Measurements from ENCODE around the gene DOC2B. TPM values are rescaled to one million over a fixed set of nuclear protein-coding genes. Genes with fewer than 3 reads are reported as not detected.
A peak's percentile ranks its signal among the peaks of the same experiment; 100 is the strongest.
"Not testable (repeated sequence)": the region's sequence is repeated elsewhere in the genome, so short reads cannot be mapped to it uniquely, and the experiment has no call there.

DOC2B gene
- total RNA-seq, 2 experiments from 2014 or later: 0.06 to 0.08 TPM

DNA sequence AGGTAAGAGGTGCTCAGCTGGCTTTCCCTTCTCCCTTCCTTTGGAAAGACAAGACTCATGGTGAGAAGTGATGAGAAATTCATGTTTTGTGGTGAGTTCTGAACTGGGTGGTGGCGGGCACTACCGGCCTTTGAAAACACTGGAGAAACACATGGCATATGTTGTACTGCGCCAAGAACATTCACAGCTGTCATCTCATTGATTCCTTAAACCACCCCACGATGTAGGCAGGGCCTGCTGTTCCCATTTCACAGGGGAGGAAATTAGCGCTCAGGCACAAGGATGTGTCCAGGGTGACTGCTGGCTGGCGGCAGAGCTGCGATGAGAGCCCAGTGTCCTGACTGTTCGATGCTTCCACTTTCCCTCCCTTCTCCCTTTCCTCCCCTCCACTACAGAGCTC, 1.6 kb upstream of the DOC2B start:
- H3K4me1 Mint-ChIP-seq: peaks cover 16% of the 10 kb centered on the region
- no peaks in the 10 kb centered on the region for H3K36me3 Mint-ChIP-seq
- no peak overlapping the region for H3K4me3 Mint-ChIP-seq

DNA sequence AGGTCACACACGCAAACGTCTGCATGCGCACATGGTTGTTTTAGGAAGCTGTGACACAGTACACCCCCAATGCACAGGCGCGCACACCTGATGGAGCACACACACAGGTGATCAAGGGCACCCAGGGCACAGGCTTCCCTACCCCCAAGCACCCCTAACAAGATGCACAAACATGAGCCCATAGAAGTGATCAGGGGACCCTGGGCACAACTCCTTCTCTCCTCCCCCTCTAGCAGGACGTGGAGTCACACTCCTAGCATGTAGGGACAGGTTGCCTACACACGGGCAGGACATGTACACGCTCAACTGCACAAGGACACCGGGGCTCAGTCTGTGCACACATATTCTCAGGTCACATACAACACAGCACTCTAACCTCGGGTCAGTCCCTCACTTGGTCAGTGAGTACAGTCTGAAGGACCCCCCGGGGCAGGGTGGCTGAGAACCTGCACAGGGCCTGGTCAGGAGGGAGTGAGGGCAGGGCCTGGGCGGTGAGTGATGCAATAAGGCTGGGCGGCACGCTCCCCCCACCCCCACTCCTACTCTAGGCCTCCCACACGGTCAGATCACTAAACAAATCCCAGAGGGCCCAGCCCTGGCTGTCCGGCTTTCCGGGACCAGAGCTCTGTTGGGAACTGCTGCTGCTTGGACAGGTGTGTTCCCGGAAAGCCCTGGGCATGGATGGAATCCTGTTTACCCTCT, 751 bp upstream of the DOC2B start:
- Mint-ChIP-seq H3K27ac (no peak overlapping the region), H3K36me3 (no peaks in the 10 kb centered on the region), H3K27me3 (peaks cover 49% of the 10 kb centered on the region), H3K4me1 (peaks cover 16% of the 10 kb centered on the region), H3K4me3 (peak overlapping the region; percentile 44), H3K9me3 (no peaks in the 10 kb centered on the region)
- DNase-seq: no peak

More for the DNA sequence above, 1.6 kb upstream of the DOC2B start:
- H3K27me3 Mint-ChIP-seq: peaks cover 45% of the 10 kb centered on the region
- no peak for DNase-seq
- no peaks in the 10 kb centered on the region for H3K9me3 Mint-ChIP-seq
- H3K27ac Mint-ChIP-seq: no peak overlapping the region

DNA sequence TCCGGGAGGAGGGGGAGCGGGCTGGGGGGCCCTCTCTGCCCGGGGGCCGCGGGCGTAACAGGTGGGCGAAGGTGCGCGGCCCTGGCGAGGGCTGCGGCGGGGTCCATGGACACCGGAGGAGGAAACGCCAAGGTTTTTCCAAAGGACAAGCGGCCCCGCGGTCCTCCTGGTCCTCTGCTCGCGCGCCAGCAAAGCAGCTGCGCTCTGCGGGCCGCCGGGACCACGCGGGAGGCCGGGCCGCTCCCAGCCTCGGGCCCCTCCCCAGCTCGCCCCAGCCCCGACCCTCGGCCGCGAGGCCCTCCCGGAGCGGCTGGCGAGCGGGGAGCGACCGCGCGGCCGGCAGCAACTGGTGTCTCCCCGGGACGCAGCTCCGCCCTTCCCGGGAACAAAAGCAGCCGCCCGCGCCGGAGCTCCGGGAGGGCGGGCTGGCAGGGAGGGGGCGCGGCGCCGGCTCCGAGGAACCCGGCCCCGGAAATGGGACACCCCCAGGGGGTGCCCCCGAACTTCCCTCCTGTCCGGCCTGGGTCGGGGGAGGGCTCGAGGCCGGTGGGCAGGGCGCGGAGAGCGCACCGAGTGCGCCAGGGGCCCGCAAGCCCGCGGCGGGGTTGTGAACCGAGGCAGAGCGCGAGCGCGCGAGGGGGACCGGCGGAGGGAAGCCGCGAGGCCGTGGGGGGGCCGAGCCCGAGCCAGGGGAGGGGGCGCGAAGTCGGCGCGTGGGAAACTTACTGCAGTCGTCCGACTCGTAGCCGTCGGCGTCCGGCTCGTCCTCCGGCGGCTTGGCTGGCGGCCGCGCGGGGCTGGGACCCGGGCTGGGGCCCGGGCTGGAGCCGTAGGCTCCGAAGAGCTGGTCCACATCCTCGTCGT, 837 bp downstream of the DOC2B start:
- DNase-seq: no peak
- Mint-ChIP-seq H3K4me3 (no peak overlapping the region), H3K9me3 (no peaks in the 10 kb centered on the region), H3K27me3 (peaks cover 52% of the 10 kb centered on the region), H3K4me1 (peaks cover 8% of the 10 kb centered on the region), H3K27ac (no peak overlapping the region), H3K36me3 (no peaks in the 10 kb centered on the region)

DNA sequence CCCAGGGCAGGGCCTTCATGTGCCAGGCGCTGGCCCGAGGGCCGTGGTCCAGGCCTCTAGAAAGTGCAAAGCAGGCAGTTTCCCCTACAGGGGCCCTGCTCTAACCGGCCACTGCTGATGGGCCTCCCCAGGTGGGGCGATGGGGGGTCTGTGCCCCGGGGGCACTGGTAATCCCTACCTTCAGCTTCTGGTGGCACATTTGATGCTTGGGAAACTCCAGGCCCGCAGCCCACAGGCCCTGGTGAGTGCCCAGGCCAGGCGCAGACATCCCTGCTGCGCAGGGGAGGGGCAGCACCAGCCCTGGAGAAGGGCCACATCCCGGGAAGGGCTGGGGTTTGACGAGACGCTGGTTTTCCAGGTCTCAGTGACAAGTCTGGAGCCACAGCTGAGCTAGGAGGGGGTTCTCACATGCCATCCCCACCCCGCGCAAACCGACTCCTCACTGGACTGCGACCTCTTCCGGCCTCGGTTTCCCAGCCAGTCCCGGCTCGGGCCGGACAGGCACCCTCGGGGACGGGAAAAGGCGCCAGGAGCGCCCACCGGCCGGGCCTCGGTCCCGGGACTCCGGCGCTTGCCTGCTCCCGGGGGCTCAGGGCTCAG, 1.6 kb downstream of the DOC2B start:
- DNase-seq: no peak
- peaks cover 47% of the 10 kb centered on the region for H3K27me3 Mint-ChIP-seq
- H3K36me3 Mint-ChIP-seq: no peaks in the 10 kb centered on the region
- no peaks in the 10 kb centered on the region for H3K9me3 Mint-ChIP-seq
- H3K27ac Mint-ChIP-seq: no peak overlapping the region
- peaks cover 2% of the 10 kb centered on the region for H3K4me1 Mint-ChIP-seq
- no peak overlapping the region for H3K4me3 Mint-ChIP-seq

DNA sequence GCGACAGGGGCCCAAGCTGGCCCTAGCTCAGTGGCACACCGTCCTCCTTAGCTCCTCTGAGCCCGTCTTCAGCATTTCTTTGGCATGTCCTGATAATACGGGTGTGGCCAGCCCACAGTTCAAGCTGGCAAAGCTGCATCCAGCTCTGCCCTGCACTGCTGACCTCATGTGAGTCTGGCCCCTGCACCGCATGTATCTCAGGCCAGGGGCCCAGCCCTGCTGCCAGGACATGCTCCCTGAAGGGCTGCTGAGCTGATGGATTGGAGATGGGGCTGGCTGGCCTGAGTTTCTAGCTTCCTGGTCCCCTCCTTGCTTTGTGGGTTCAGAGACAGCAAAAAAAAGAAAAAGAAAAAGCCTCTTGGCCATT, 2.4 kb downstream of the DOC2B start:
- Mint-ChIP-seq H3K27me3 (peaks cover 44% of the 10 kb centered on the region), H3K27ac (no peak overlapping the region), H3K4me1 (no peaks in the 10 kb centered on the region), H3K4me3 (no peak overlapping the region), H3K9me3 (no peaks in the 10 kb centered on the region), H3K36me3 (no peaks in the 10 kb centered on the region)
- no peak for DNase-seq

DNA sequence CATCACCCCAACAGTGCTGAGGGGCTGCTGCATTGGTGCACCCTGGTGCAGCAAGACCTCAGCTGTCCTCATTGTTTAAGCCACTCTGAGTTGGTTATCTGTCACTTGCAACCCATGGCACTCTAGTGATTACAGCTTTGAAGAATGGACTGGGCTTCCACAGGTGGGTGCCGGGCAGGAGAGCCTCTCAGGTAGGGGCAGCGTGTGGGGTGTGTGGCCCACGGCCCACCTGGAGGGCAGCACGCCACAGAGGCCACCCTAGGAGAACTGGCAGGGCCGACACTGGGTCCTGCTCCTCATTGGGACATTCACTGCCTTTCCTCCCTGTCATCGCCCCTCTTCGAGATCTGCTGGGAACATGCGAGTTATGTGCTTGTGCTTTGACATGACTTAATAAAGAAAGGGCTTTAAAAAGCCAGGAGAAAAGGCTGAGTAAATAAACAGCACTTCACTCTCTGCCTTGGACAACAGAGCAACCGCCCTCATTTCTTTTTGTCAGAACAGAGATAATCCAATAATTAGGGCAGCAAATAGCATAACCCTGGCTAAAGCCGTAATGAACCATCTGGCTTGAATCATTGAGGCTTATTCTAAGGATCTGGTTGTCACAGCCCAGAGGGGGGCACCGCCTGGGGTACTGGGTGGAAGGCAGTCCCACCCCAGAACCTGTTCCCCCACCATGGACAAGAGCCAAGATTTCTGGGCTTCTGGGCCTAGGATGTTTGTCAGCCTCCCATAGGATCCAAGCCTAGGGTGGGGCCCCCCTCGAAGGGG, 3.0 kb downstream of the DOC2B start:
- no peak for DNase-seq
- H3K4me3 Mint-ChIP-seq: no peak overlapping the region
- H3K4me1 Mint-ChIP-seq: no peaks in the 10 kb centered on the region
- H3K36me3 Mint-ChIP-seq: no peaks in the 10 kb centered on the region
- no peaks in the 10 kb centered on the region for H3K9me3 Mint-ChIP-seq
- peaks cover 39% of the 10 kb centered on the region for H3K27me3 Mint-ChIP-seq
- no peak overlapping the region for H3K27ac Mint-ChIP-seq

DNA sequence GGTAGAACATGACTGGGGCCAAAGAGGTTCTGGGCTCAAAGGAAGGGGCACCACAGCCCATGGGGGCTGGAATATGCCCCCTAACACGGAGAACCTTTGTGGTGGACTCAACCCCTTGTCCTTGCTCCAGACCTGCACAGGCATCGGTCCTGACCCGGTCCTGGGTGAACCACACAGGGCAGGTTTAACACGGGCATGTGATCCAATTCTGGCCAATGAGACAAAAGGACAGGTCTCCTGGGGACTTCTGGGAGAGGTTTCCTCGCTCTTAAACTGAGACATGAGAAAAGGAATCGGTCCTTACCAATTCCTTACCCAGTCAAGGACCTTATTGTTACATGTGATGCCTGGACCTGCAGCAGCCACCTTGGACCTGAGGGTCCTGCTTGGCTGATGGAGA, 3.7 kb downstream of the DOC2B start:
- Mint-ChIP-seq H3K27me3 (peaks cover 32% of the 10 kb centered on the region), H3K4me3 (no peak overlapping the region), H3K9me3 (no peaks in the 10 kb centered on the region), H3K4me1 (no peaks in the 10 kb centered on the region), H3K27ac (no peak overlapping the region), H3K36me3 (no peaks in the 10 kb centered on the region)
- no peak for DNase-seq

DNA sequence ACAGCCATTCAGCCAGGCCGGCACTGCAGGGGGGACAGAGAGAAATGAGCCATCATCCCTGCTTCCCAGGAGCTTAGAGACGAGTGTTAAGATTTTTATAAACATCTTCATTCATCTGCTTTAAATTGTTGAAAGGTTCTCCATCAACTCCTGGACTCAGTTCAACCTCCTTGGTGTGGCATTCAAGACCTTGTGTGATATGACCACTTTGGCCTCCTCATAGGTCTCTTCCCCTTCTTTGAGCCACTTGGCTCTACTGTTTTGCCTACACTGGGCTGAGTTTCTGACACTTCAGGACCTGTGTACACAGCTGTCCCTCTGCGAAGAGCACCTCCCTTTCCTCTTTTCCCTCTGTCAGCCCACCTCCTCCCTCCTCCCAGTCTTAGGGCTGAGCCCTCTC, 4.3 kb downstream of the DOC2B start:
- H3K36me3 Mint-ChIP-seq: no peaks in the 10 kb centered on the region
- no peak for DNase-seq
- H3K27ac Mint-ChIP-seq: no peak overlapping the region
- H3K27me3 Mint-ChIP-seq: peaks cover 28% of the 10 kb centered on the region
- H3K9me3 Mint-ChIP-seq: no peaks in the 10 kb centered on the region
- H3K4me3 Mint-ChIP-seq: no peak overlapping the region
- no peaks in the 10 kb centered on the region for H3K4me1 Mint-ChIP-seq

DNA sequence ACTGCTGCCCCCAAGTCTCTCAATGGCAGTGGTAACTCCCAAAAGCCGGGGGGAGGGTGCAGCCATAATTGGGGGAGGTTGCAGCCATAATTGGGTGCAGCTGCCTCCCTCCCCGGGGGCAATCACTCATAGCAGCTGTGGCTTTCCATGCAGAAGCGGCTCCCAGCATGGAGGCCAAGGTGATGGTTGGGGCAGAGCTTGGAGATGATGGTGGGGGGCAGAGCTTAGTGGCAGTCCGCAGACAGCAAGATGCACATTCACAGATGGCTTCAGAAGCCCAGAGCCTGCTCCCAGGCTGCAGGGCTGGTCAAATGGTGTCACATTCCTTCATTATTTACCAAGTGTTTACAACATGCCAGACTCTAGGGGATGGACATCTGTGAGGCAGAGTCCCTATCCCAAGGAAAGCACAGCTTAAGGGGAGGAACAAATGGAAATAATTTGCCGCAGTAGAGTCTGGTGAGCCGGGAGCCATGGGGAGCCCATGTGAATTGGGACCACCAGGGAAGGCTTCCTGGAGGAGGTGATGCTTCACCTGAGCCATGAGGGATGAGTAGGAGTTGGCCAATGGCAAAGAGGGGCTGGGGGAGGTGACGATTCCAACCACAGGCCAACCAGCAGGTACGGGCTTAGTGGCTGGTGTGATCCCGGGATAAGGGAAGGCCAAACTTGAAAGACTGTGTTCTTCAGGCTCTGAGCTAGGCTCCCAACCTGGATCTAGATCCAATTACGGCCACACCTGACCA, 8.1 kb downstream of the DOC2B start:
- Mint-ChIP-seq H3K27ac (no peak overlapping the region), H3K27me3 (peaks cover 12% of the 10 kb centered on the region), H3K4me3 (no peak overlapping the region), H3K36me3 (no peaks in the 10 kb centered on the region), H3K4me1 (peaks cover 7% of the 10 kb centered on the region), H3K9me3 (no peaks in the 10 kb centered on the region)
- DNase-seq: no peak

DNA sequence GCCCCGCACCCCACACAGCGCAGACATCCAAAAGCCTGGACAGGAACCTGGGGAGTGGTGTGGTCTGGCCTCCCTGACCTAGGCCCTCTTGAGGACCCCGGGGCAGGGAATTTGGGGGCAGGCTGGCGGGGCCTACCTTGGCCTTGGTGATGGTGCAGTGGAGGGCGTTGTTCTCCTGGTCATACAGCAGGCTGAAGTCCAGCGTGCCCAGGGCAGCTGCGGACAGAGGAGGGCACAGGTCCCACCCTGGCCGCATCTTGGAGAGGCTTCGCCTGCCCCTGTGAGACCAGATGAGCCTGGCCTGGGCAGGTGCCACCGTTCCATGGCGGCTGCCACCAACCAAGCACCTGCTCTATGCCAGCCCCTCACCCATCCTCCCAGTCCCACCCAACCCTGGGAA, 9.0 kb downstream of the DOC2B start:
- no peaks in the 10 kb centered on the region for H3K36me3 Mint-ChIP-seq
- H3K27ac Mint-ChIP-seq: no peak overlapping the region
- H3K4me3 Mint-ChIP-seq: no peak overlapping the region
- no peak for DNase-seq
- peaks cover 7% of the 10 kb centered on the region for H3K27me3 Mint-ChIP-seq
- peaks cover 7% of the 10 kb centered on the region for H3K4me1 Mint-ChIP-seq
- H3K9me3 Mint-ChIP-seq: no peaks in the 10 kb centered on the region

DNA sequence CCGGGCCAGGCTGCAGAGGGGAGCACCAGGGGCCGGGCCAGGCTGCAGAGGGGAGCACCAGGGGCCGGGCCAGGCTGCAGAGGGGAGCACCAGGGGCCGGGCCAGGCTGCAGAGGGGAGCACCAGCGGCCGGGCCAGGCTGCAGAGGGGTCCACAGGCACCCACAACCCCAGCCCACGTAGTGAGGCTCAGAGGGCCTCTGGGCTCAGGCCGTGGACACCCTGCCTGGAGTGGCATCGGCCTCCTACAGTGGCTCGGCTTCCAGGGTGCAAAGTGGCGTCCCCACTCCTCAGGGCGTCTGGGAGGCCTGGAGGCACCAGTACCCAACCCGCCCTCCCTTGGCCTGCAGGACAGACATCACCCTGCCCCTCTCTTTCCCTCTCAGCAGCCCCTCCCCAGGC, 9.6 kb downstream of the DOC2B start:
- H3K27ac Mint-ChIP-seq: no peak overlapping the region
- H3K36me3 Mint-ChIP-seq: no peaks in the 10 kb centered on the region
- H3K4me3 Mint-ChIP-seq: no peak overlapping the region
- no peaks in the 10 kb centered on the region for H3K9me3 Mint-ChIP-seq
- H3K4me1 Mint-ChIP-seq: peaks cover 7% of the 10 kb centered on the region
- DNase-seq: no peak
- H3K27me3 Mint-ChIP-seq: peaks cover 2% of the 10 kb centered on the region

DNA sequence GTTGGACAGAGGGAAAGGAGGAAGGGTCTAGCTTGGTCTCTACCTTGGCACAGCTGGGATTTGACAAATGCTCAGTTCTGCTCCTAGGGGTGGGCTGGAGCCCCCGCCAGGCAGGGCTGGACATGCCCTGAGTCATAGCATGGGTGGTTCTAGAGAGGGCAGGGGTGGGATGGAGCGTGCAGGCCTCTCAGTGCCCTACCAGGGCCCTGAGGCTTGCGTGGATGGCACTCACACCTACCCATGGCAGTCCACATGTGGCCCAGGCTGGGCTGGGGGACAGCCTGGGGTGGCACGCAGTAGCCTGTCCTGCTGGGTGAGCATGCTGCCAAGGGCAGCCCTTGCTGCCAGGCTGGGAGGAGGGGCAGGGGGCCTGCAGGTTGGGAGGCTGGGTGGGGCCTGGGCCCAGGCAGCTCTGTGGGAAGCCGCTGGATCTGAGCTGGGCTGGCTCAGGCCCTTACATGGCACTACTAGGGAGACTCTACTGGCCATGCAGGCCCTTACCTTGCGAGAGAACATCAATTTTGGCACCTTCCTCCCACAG, 11.2 kb downstream of the DOC2B start:
- Mint-ChIP-seq H3K36me3 (no peaks in the 10 kb centered on the region), H3K9me3 (no peaks in the 10 kb centered on the region), H3K27me3 (no peaks in the 10 kb centered on the region), H3K27ac (no peak overlapping the region), H3K4me1 (peaks cover 7% of the 10 kb centered on the region), H3K4me3 (no peak overlapping the region)
- DNase-seq: no peak

DNA sequence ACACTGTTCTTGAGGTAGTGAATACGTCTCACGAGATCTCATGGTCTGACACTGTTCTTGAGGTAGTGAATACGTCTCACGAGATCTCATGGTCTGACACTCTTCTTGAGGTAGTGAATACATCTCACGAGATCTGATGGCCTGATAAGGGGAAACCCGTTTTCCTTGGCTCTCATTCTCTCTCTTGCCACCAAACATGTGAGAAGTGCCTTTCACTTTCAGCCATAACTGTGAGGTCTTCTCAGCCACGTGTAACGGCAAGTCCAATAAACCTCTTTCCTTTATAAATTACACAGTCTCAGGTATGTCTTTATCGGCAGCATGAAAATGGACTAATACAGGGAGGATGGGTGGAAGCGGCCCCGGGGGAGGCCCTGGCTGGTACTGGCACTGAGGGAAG, 12.8 kb downstream of the DOC2B start:
- not testable (repeated sequence) for H3K4me3 Mint-ChIP-seq, H3K27ac Mint-ChIP-seq, H3K27me3 Mint-ChIP-seq, H3K36me3 Mint-ChIP-seq, DNase-seq, H3K9me3 Mint-ChIP-seq, H3K4me1 Mint-ChIP-seq

DNA sequence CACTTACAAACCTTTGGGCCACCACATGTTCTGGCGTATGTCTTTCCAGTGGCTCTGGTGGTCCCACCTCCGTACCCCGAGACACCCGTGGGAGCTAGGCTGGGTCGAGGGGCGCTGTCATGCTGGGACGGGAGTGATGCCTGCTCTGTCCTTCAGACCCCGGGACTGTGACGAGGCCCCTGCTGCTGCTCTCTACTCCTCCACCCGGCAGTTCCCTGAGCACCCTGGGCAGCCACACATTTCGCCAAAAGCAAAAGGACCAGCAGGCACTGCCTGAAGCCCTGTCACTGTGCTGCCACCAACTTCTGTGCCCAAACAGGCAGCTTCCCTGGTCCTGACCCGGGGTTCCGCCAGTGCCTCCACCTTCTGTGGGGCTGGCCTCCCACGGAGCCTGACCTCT, 15.5 kb downstream of the DOC2B start:
- H3K4me1 Mint-ChIP-seq: peaks cover 7% of the 10 kb centered on the region
- no peaks in the 10 kb centered on the region for H3K36me3 Mint-ChIP-seq
- H3K4me3 Mint-ChIP-seq: no peak overlapping the region
- no peak overlapping the region for H3K27ac Mint-ChIP-seq
- DNase-seq: no peak
- H3K27me3 Mint-ChIP-seq: no peaks in the 10 kb centered on the region
- H3K9me3 Mint-ChIP-seq: no peaks in the 10 kb centered on the region
